CD4-positive, alpha-beta T cell (primary cell): ENCODE measurements around the gene INPPL1. TPM values are rescaled to one million over a fixed set of nuclear protein-coding genes. Genes with fewer than 3 reads are reported as not detected.

Experiments
- ATAC-seq: fragments of 200-7000 bp; cut with Tn5 transposase; one replicate; pipeline ENCODE4 v1.10.0; 2022; ENCODE audit warnings: mild to moderate bottlenecking; ENCODE audit not compliant: poor library complexity
- CTCF ChIA-PET: fragments of 350-600 bp; sonication (Branson Sonifier 250); formaldehyde crosslinking; loops from one replicate; lab custom pipeline; 2021; ENCODE audit warnings: antibody characterized with exemption, inconsistent platforms; lab: Charles Lee
- POLR2A ChIA-PET: fragments of 350-600 bp; sonication (Branson Sonifier 250); formaldehyde crosslinking; loops from one replicate; lab custom pipeline; 2021; ENCODE audit warnings: antibody characterized with exemption, inconsistent platforms; lab: Charles Lee
- DNase-seq, 14 experiments: peaks; one replicate each; pipeline ENCODE4 v3.0.0-alpha.2; 2013 to 2020; ENCODE audit warnings: mixed read lengths in 2 of 14
- H3K27ac ChIP-seq, 2 donors: one replicate each; pipeline versions ENCODE4 v1.5.1 to v1.7.0; 2013; ENCODE audit warnings: low read length in 2 of 2, low read depth in 1 of 2, mild to moderate bottlenecking in 1 of 2
- H3K27me3 ChIP-seq, 2 experiments: 1 replicate in 1 of 2; 2 replicates in 1 of 2; pipeline versions ENCODE4 v1.6.1 to v1.7.0; 2013; ENCODE audit warnings: low read length in 2 of 2, control low read depth in 1 of 2, mild to moderate bottlenecking in 1 of 2, moderate library complexity in 1 of 2; ENCODE audit not compliant: insufficient read depth in 2 of 2, control insufficient read depth in 1 of 2
- H3K36me3 ChIP-seq: one replicate; pipeline ENCODE4 v1.6.1; 2013; ENCODE audit warnings: low read length, control low read depth; ENCODE audit not compliant: insufficient read depth
- H3K4me1 ChIP-seq: one replicate; pipeline ENCODE4 v1.6.1; 2013; ENCODE audit warnings: low read length, control low read depth; ENCODE audit not compliant: insufficient read depth
- H3K4me3 ChIP-seq: one replicate; pipeline ENCODE4 v1.5.1; 2013; ENCODE audit warnings: mild to moderate bottlenecking, low read length, moderate library complexity
- H3K9me3 ChIP-seq, 2 experiments: 1 replicate in 1 of 2; 2 replicates in 1 of 2; pipeline versions ENCODE4 v1.6.1 to v1.7.0; 2013; ENCODE audit warnings: low read length in 2 of 2, mild to moderate bottlenecking in 2 of 2, control low read depth in 1 of 2, moderate library complexity in 1 of 2; ENCODE audit not compliant: control insufficient read depth in 1 of 2, insufficient read depth in 1 of 2
- H3K27ac Mint-ChIP-seq: one replicate; pipeline ENCODE4 v1.8.0; 2020; ENCODE audit warnings: mixed read lengths
- H3K27me3 Mint-ChIP-seq: one replicate; pipeline ENCODE4 v1.8.0; 2021; ENCODE audit warnings: mixed read lengths
- H3K36me3 Mint-ChIP-seq: one replicate; pipeline ENCODE4 v1.8.0; 2021; ENCODE audit warnings: low read depth, mixed read lengths
- H3K4me1 Mint-ChIP-seq: one replicate; pipeline ENCODE4 v1.8.0; 2021; ENCODE audit warnings: low read depth, mixed read lengths
- H3K4me3 Mint-ChIP-seq: one replicate; pipeline ENCODE4 v1.8.0; 2020; ENCODE audit warnings: mild to moderate bottlenecking, mixed read lengths
- H3K9me3 Mint-ChIP-seq: one replicate; pipeline ENCODE4 v1.8.0; 2020; ENCODE audit warnings: mixed read lengths
- intact Hi-C, 2 experiments: fragments of 100-400 bp; cut with DNase I in 1 of 2; cut with micrococcal nuclease in 1 of 2; formaldehyde crosslinking; loops; one replicate each; pipeline versions ENCODE4 v1.15.1 to v1.9.0; 2023 to 2025; cut with DNase I, micrococcal nuclease
- total RNA-seq, 174 experiments: library from RNA in 2 of 174; stranded (reverse) in 2 of 174; gene quantifications; one replicate each; pipeline ENCODE4 v1.2.3 and lab custom pipeline; 2021 to 2026
- TF ChIP-seq, protein P1 (sequence below): fragments of 200-600 bp; IDR thresholded peaks from one replicate; pipeline ENCODE4 v1.8.0; 2022; ENCODE audit warnings: antibody characterized with exemption, mild to moderate bottlenecking

The INPPL1 gene
- total RNA-seq, 2 experiments from 2014 or later = 124 to 128 TPM

DNA sequence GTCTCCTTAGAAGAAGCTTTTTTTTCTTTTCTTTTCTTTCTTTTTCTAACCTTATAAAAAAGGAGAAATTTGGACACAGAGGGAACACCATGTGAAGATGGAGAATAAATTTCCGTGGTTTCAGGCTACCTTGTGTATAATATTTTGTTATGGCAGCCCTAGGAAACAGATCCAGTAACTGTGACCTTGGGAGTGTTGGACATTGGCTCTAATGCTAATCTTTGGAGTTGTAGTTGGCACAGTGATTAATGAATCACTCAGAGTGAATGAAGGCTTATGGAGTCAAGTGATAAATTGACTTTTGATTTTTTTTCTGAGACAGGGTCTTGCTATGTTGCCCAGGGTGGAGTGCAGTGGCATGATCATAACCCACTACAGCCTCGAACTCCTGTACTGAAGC is 34.9 kb downstream of the INPPL1 start:
- Histone ChIP-seq H3K27ac (no peak overlapping the region), H3K4me1 (no peaks in the 10 kb centered on the region), H3K4me3 (no peak overlapping the region), H3K9me3 (no peaks in the 10 kb centered on the region), H3K36me3 (no peaks in the 10 kb centered on the region), H3K27me3 (peaks cover 2 to 8% of the 10 kb centered on the region in 2 experiments)
- TF ChIP-seq, protein P1, sequence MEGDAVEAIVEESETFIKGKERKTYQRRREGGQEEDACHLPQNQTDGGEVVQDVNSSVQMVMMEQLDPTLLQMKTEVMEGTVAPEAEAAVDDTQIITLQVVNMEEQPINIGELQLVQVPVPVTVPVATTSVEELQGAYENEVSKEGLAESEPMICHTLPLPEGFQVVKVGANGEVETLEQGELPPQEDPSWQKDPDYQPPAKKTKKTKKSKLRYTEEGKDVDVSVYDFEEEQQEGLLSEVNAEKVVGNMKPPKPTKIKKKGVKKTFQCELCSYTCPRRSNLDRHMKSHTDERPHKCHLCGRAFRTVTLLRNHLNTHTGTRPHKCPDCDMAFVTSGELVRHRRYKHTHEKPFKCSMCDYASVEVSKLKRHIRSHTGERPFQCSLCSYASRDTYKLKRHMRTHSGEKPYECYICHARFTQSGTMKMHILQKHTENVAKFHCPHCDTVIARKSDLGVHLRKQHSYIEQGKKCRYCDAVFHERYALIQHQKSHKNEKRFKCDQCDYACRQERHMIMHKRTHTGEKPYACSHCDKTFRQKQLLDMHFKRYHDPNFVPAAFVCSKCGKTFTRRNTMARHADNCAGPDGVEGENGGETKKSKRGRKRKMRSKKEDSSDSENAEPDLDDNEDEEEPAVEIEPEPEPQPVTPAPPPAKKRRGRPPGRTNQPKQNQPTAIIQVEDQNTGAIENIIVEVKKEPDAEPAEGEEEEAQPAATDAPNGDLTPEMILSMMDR = no peak
- DNase-seq (no peak), ATAC-seq (no peak)
- H3K4me3 Mint-ChIP-seq = no peak overlapping the region
- H3K36me3 Mint-ChIP-seq = no peaks in the 10 kb centered on the region
- peaks cover 29% of the 10 kb centered on the region for H3K27me3 Mint-ChIP-seq
- H3K9me3 Mint-ChIP-seq = no peaks in the 10 kb centered on the region
- intact Hi-C loops = no loop called here
- no peaks in the 10 kb centered on the region for H3K4me1 Mint-ChIP-seq
- CTCF ChIA-PET = no interaction called here
- POLR2A ChIA-PET = no interaction called here
- H3K27ac Mint-ChIP-seq = no peak overlapping the region

DNA sequence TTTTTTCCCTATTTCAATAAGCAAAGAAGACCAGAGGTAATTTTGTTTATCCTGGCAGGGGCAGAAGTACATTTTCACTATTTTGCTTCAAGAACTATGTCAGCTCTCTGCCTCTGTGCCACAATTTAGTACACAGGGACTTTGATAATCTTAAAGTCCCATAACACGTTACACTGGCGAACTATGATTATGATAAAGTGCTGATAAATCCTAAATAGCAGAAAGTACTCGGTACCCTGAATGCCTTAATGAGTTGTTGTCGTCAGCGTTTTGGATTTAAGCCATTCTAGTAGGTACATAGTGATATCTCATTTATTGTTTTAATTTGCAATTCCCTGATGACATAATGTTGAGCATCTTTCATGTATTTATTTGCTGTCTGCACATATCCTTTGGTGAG is 36.0 kb downstream of the INPPL1 start:
- Histone ChIP-seq H3K4me1 (no peaks in the 10 kb centered on the region), H3K9me3 (no peaks in the 10 kb centered on the region), H3K27me3 (peaks cover 2 to 9% of the 10 kb centered on the region in 2 experiments), H3K4me3 (no peak overlapping the region), H3K27ac (no peak overlapping the region), H3K36me3 (no peaks in the 10 kb centered on the region)
- H3K27me3 Mint-ChIP-seq = peaks cover 25% of the 10 kb centered on the region
- ATAC-seq (no peak), DNase-seq (no peak)
- no peak overlapping the region for H3K27ac Mint-ChIP-seq
- intact Hi-C loops = no loop called here
- TF ChIP-seq, protein P1 = no peak
- no peaks in the 10 kb centered on the region for H3K36me3 Mint-ChIP-seq
- ChIA-PET POLR2A (no interaction called here), CTCF (no interaction called here)
- no peak overlapping the region for H3K4me3 Mint-ChIP-seq
- H3K4me1 Mint-ChIP-seq = no peaks in the 10 kb centered on the region
- no peaks in the 10 kb centered on the region for H3K9me3 Mint-ChIP-seq

- ATAC-seq (no peak), DNase-seq (peak in 2 of 14 experiments; percentile 16 to 29)
- H3K27me3 ChIP-seq = peaks cover 2 to 12% of the 10 kb centered on the region in 2 experiments
- no peaks in the 10 kb centered on the region for H3K4me1 Mint-ChIP-seq
- H3K27ac Mint-ChIP-seq = no peak overlapping the region
- H3K9me3 ChIP-seq = no peaks in the 10 kb centered on the region
- TF ChIP-seq, protein P1 = no peak
- no peaks in the 10 kb centered on the region for H3K9me3 Mint-ChIP-seq
- no peaks in the 10 kb centered on the region for H3K4me1 ChIP-seq
- H3K4me3 ChIP-seq = no peak overlapping the region
- peaks cover 44% of the 10 kb centered on the region for H3K27me3 Mint-ChIP-seq
- H3K27ac ChIP-seq = no peak overlapping the region
- intact Hi-C loops = no loop called here
- no peak overlapping the region for H3K4me3 Mint-ChIP-seq
- ChIA-PET POLR2A (no interaction called here), CTCF (no interaction called here)
- no peaks in the 10 kb centered on the region for H3K36me3 Mint-ChIP-seq
- no peaks in the 10 kb centered on the region for H3K36me3 ChIP-seq
Observed at GRCh38 chr11:72263361-72263760, 38.8 kb downstream of the INPPL1 start.
